K562 (cell line): ENCODE results near the gene LPIN1. TPM values are rescaled to one million over a fixed set of nuclear protein-coding genes. Genes with fewer than 3 reads are reported as not detected.
A peak's percentile ranks its signal among the peaks of the same experiment; 100 is the strongest.

ENCODE experiments used
- ATAC-seq: fragments of 200-7000 bp; cut with Tn5 transposase; 3 replicates; pipeline ENCODE4 v1.9.1; 2020; ENCODE audit warnings: moderate library complexity
- BruUV-seq: library from RNA; stranded (reverse); fragments of 400-500 nt; replicated peaks from 2 replicates; lab custom pipeline; 2021; lab: Mats Ljungman, UMichigan
- CTCF ChIA-PET: fragments of 300-600 bp; formaldehyde crosslinking; extraction: SDS; loops from one replicate; lab custom pipeline; 2021; ENCODE audit warnings: low intra/inter-chr PET ratio; lab: Yijun Ruan, JAX
- POLR2A ChIA-PET: fragments of 300-600, 350-650 bp; sonication (Branson Sonifier 250); formaldehyde crosslinking; extraction: SDS; loops from one replicate; lab custom pipeline; 2021; ENCODE audit warnings: antibody characterized with exemption, inconsistent platforms; lab: Yijun Ruan, JAX
- DNase-seq, 4 experiments: peaks; one replicate each; pipeline versions ENCODE4 v3.0.0 to v3.0.0-alpha.2; 2011 to 2018; ENCODE audit warnings: low spot score in 3 of 4, mixed read lengths in 3 of 4; ENCODE audit errors: extremely low read depth in 1 of 4
- FAIRE-seq: peaks from 2 replicates; lab custom pipeline; 2011; peaks lifted over from hg19 to GRCh38; lab: Jason Lieb, UNC
- H2AFZ ChIP-seq: 2 replicates; pipeline ENCODE4 v1.6.0; 2011; ENCODE audit warnings: low read depth, low read length, control low read depth, inconsistent platforms
- H3K27ac ChIP-seq: fragments of 200-600 bp; 3 replicates; pipeline ENCODE4 v1.8.0; 2011; ENCODE audit warnings: low read depth, mild to moderate bottlenecking, control low read depth, inconsistent platforms, low read length, moderate library complexity, mixed read lengths; ENCODE audit errors: extremely low read depth
- H3K27me3 ChIP-seq, 2 experiments: fragments of 300-600 bp in 1 of 2; 2 replicates in 1 of 2; 3 replicates in 1 of 2; pipeline versions ENCODE4 v1.6.0 to v1.8.0; 2011; ENCODE audit warnings: inconsistent platforms in 2 of 2, low read length in 2 of 2, mild to moderate bottlenecking in 1 of 2, mixed read lengths in 1 of 2, moderate library complexity in 1 of 2; ENCODE audit not compliant: control insufficient read depth in 2 of 2, insufficient read depth in 2 of 2
- H3K36me3 ChIP-seq: fragments of 300-600 bp; 3 replicates; pipeline ENCODE4 v1.8.0; 2011; ENCODE audit warnings: mild to moderate bottlenecking, low read length, inconsistent platforms; ENCODE audit not compliant: control insufficient read depth, insufficient read depth
- H3K4me1 ChIP-seq, 2 experiments: fragments of 200-600 bp in 1 of 2; replicated peaks in 1 of 2; 2 replicates in 1 of 2; 3 replicates in 1 of 2; pipeline versions ENCODE4 v1.5.1 to v1.8.0; 2011; ENCODE audit warnings: inconsistent platforms in 2 of 2, low read length in 2 of 2, mild to moderate bottlenecking in 1 of 2, mixed read lengths in 1 of 2, moderate library complexity in 1 of 2; ENCODE audit not compliant: control insufficient read depth in 2 of 2, insufficient read depth in 2 of 2
- H3K4me2 ChIP-seq: 2 replicates; pipeline ENCODE4 v1.6.1; 2011; ENCODE audit warnings: low read length, control low read depth, inconsistent platforms, mixed read lengths; ENCODE audit not compliant: insufficient read depth
- H3K4me3 ChIP-seq: fragments of 200-600 bp; sonication (generic), shearing (Covaris generic); 2 replicates; pipeline ENCODE4 v1.5.1; 2016; ENCODE audit warnings: control low read depth, inconsistent platforms
- H3K79me2 ChIP-seq: fragments of 200-600 bp; 3 replicates; pipeline ENCODE4 v1.8.0; 2011; ENCODE audit warnings: low read length, inconsistent platforms; ENCODE audit not compliant: control insufficient read depth, insufficient read depth
- H3K9ac ChIP-seq, 2 experiments: 2 replicates each; pipeline versions ENCODE4 v1.6.0 to v1.6.1; 2011; ENCODE audit warnings: low read depth in 2 of 2, low read length in 2 of 2, control low read depth in 1 of 2, inconsistent platforms in 1 of 2, mild to moderate bottlenecking in 1 of 2, mixed read lengths in 1 of 2; ENCODE audit not compliant: insufficient read depth in 1 of 2
- H3K9me1 ChIP-seq: one replicate; pipeline ENCODE4 v1.6.0; 2011; ENCODE audit warnings: inconsistent platforms, mild to moderate bottlenecking, low read length, moderate library complexity; ENCODE audit not compliant: control insufficient read depth, insufficient read depth
- H3K9me3 ChIP-seq: replicated peaks from 2 replicates; pipeline ENCODE4 v1.5.1; 2011; ENCODE audit warnings: low read depth, low read length, inconsistent platforms; ENCODE audit not compliant: control insufficient read depth, insufficient read depth
- H4K20me1 ChIP-seq: replicated peaks from 2 replicates; pipeline ENCODE4 v1.6.1; 2011; ENCODE audit warnings: low read length, inconsistent platforms, mixed read lengths; ENCODE audit not compliant: control insufficient read depth, insufficient read depth
- FOXM1 ChIP-seq, 2 experiments: fragments of 450-650 bp in 1 of 2; sonication (generic) in 1 of 2; formaldehyde crosslinking in 1 of 2; IDR thresholded peaks; 2 replicates each; pipeline versions ENCODE4 v1.6.1 to v1.9.0; 2017 to 2022; ENCODE audit warnings: low read depth in 2 of 2, mild to moderate bottlenecking in 2 of 2, missing genetic modification reagents in 1 of 2, moderate library complexity in 1 of 2
- MEIS2 ChIP-seq: fragments of 450-650 bp; IDR thresholded peaks from 2 replicates; pipeline ENCODE4 v1.6.1; 2014; ENCODE audit warnings: mild to moderate bottlenecking; ENCODE audit not compliant: partially characterized antibody
- SAFB2 ChIP-seq: fragments of 200-400 bp; formaldehyde crosslinking; IDR thresholded peaks from 2 replicates; pipeline ENCODE4 v1.6.1; 2018; ENCODE audit warnings: borderline replicate concordance, low read length, low read depth, moderate library complexity; ENCODE audit not compliant: severe bottlenecking
- TFE3 ChIP-seq: fragments of 450-650 bp; formaldehyde crosslinking; IDR thresholded peaks from 2 replicates; pipeline ENCODE4 v1.4.0; 2020; ENCODE audit warnings: mild to moderate bottlenecking, mixed read lengths
- ZNF12 ChIP-seq: sonication (generic); formaldehyde crosslinking; IDR thresholded peaks from 2 replicates; pipeline ENCODE4 v1.4.0; 2020; ENCODE audit warnings: mild to moderate bottlenecking, missing genetic modification reagents
- WGBS: fragments of 100-300 bp; shearing (Covaris generic); methylation state at CpG from one replicate; pipeline ENCODE4 v1.1.6; 2016; ENCODE audit warnings: low coverage, mixed read lengths; ENCODE audit not compliant: insufficient coverage; ENCODE audit errors: missing lambda C conversion rate; 5-methylcytosine and 5-hydroxymethylcytosine counted together
- in situ Hi-C: fragments of 300-500 bp; cut with MboI; formaldehyde crosslinking; loops from 4 replicates; pipeline ENCODE4 v1.15.0; 2018; ENCODE audit warnings: inconsistent platforms, mixed read lengths
- intact Hi-C: fragments of 100-400 bp; cut with micrococcal nuclease; formaldehyde crosslinking; loops from 2 replicates; pipeline ENCODE4 v1.14.2; 2022
- polyA plus RNA-seq, 8 experiments: library from polyadenylated mRNA; depleted of rRNA in 4 of 8; stranded (reverse) in 5 of 8; unstranded in 3 of 8; fragments of >200 nt; fragmentation: Nextera tagmentation in 2 of 8; fragmentation: Illumina TruSeq in 1 of 8; extraction: Ambion mirVana in 2 of 8; extraction: Trizol in 1 of 8; gene quantifications; 2 replicates each; pipeline versions ENCODE4 v1.2.1 to v1.2.3, GENCODE V29; 2011 to 2014; ENCODE audit warnings: inconsistent platforms in 1 of 8, missing spikeins in 1 of 8
- total RNA-seq, 7 experiments: library from RNA; depleted of rRNA in 6 of 7; stranded (reverse); fragments of >200 nt in 6 of 7; fragmentation: Illumina TruSeq in 2 of 7; extraction: Trizol in 2 of 7; gene quantifications; 2 replicates each; pipeline versions ENCODE4 v1.2.1 to v1.2.3, GENCODE V29; 2011 to 2021; ENCODE audit warnings: low replicate concordance in 1 of 7
- TF ChIP-seq, protein P1 (sequence below): fragments of 450-650 bp; conservative IDR thresholded peaks from 2 replicates; pipeline ENCODE4 v1.6.1; 2016; ENCODE audit warnings: missing genetic modification characterization, low read depth, mild to moderate bottlenecking, control low read depth, missing compliant biosample characterization

LPIN1 gene
- total and polyA plus RNA-seq, 9 of the 15 experiments (the other 6 are each of a cell fraction or from before 2014, with no cell fraction given), result 9.2 to 84.0 (median 27.8) TPM

- ChIA-PET POLR2A (interaction anchor here (1.6 to 2.0 kb wide), 2 partner anchors 10 to 13 kb away, joined by 4 to 9 read pairs; partner anchors contain the start of gene LPIN1), CTCF (interaction anchor here (0.8 kb wide), 1 partner anchor 10 kb away, joined by 3 read pairs; the partner anchor contains the start of gene LPIN1)
- H3K27me3 ChIP-seq, result no peaks in the 10 kb centered on the region
- H2AFZ ChIP-seq, result no peak overlapping the region
- FAIRE-seq (peak; percentile 49), ATAC-seq (no peak), DNase-seq (no peak)
- 63% methylated on average over 4 of the region's 4 CpGs for WGBS
- in situ Hi-C loops, result no loop called here
- no TSS peak for BruUV-seq
- H4K20me1 ChIP-seq, result peaks cover 20% of the 10 kb centered on the region
- no peaks in the 10 kb centered on the region for H3K9me1 ChIP-seq
- H3K4me2 ChIP-seq, result no peak overlapping the region
- peaks cover 5% of the 10 kb centered on the region; the same call in 2 of the 3 replicates for H3K36me3 ChIP-seq
- no peak overlapping the region for H3K9ac ChIP-seq
- H3K4me1 ChIP-seq, result peaks cover 30 to 44% of the 10 kb centered on the region in 2 experiments
- no peaks in the 10 kb centered on the region for H3K9me3 ChIP-seq
- TF ChIP-seq FOXM1 (IDR thresholded peaks at IDR 0.05; ENCODE audit: low read depth), result no peak
- TF ChIP-seq FOXM1 (CRISPR knock-in tag; IDR thresholded peaks at IDR 0.05; ENCODE audit: low read depth), result no peak
- peak; percentile 70 for TF ChIP-seq TFE3 (CRISPR knock-in tag)
- TF ChIP-seq MEIS2, result peak; percentile 29
- TF ChIP-seq, protein P1, sequence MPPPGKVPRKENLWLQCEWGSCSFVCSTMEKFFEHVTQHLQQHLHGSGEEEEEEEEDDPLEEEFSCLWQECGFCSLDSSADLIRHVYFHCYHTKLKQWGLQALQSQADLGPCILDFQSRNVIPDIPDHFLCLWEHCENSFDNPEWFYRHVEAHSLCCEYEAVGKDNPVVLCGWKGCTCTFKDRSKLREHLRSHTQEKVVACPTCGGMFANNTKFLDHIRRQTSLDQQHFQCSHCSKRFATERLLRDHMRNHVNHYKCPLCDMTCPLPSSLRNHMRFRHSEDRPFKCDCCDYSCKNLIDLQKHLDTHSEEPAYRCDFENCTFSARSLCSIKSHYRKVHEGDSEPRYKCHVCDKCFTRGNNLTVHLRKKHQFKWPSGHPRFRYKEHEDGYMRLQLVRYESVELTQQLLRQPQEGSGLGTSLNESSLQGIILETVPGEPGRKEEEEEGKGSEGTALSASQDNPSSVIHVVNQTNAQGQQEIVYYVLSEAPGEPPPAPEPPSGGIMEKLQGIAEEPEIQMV (tag), result peak; percentile 66
- no peak for TF ChIP-seq SAFB2
- TF ChIP-seq ZNF12, result no peak
- no peak overlapping the region for H3K27ac ChIP-seq
- H3K4me3 ChIP-seq, result no peak overlapping the region
- peaks cover 81% of the 10 kb centered on the region for H3K79me2 ChIP-seq
- intact Hi-C loops, result no loop called here
These were observed 10.7 kb downstream of the LPIN1 start for GRCh38 chr2:11757101-11757500.
